Mesendoderm (in vitro differentiated cells): ENCODE data around the gene TNFRSF12A.

Source experiments
- DNase-seq: peaks from one replicate; pipeline ENCODE4 v3.0.0; 2013
- H2AK5ac ChIP-seq: 2 replicates; pipeline ENCODE4 v1.6.1; 2013; ENCODE audit warnings: low read length, inconsistent platforms
- H2BK120ac ChIP-seq: 2 replicates; pipeline ENCODE4 v1.6.1; 2013; ENCODE audit warnings: low read depth, mild to moderate bottlenecking, low read length, moderate library complexity, mixed read lengths
- H2BK15ac ChIP-seq: replicated peaks from 2 replicates; pipeline ENCODE4 v1.6.1; 2013; ENCODE audit warnings: low read depth, mild to moderate bottlenecking, moderate library complexity
- H2BK5ac ChIP-seq: 2 replicates; pipeline ENCODE4 v1.6.1; 2013; ENCODE audit warnings: low read length, inconsistent platforms
- H3K18ac ChIP-seq: 2 replicates; pipeline ENCODE4 v1.6.1; 2013; ENCODE audit warnings: mild to moderate bottlenecking, low read length, mixed read lengths
- H3K23ac ChIP-seq: one replicate; pipeline ENCODE4 v1.6.1; 2013; ENCODE audit warnings: low read length
- H3K27ac ChIP-seq: 2 replicates; pipeline ENCODE4 v1.5.1; 2013; ENCODE audit warnings: low read depth, mild to moderate bottlenecking, inconsistent platforms, low read length, moderate library complexity
- H3K27me3 ChIP-seq: 2 replicates; pipeline ENCODE4 v1.6.1; 2013; ENCODE audit warnings: low read length, control low read depth, mild to moderate bottlenecking, inconsistent platforms; ENCODE audit not compliant: insufficient read depth, poor library complexity
- H3K36me3 ChIP-seq: 2 replicates; pipeline ENCODE4 v1.6.1; 2013; ENCODE audit warnings: low read length, inconsistent platforms; ENCODE audit not compliant: control insufficient read depth, insufficient read depth
- H3K4ac ChIP-seq: one replicate; pipeline ENCODE4 v1.6.1; 2013; ENCODE audit warnings: low read depth, mild to moderate bottlenecking, low read length, moderate library complexity
- H3K4me1 ChIP-seq: 2 replicates; pipeline ENCODE4 v1.6.1; 2013; ENCODE audit warnings: low read depth, low read length, inconsistent platforms; ENCODE audit not compliant: control insufficient read depth
- H3K4me2 ChIP-seq: 2 replicates; pipeline ENCODE4 v1.6.1; 2013; ENCODE audit warnings: low read length
- H3K4me3 ChIP-seq: 2 replicates; pipeline ENCODE4 v1.5.1; 2013; ENCODE audit warnings: mild to moderate bottlenecking, low read length
- H3K56ac ChIP-seq: one replicate; pipeline ENCODE4 v1.6.1; 2013; ENCODE audit warnings: low read length
- H3K79me1 ChIP-seq: 2 replicates; pipeline ENCODE4 v1.6.1; 2013; ENCODE audit warnings: low read length, inconsistent platforms
- H3K79me2 ChIP-seq: 2 replicates; pipeline ENCODE4 v1.6.1; 2013; ENCODE audit warnings: mild to moderate bottlenecking, low read length; ENCODE audit not compliant: control insufficient read depth, insufficient read depth
- H3K9ac ChIP-seq: 2 replicates; pipeline ENCODE4 v1.6.1; 2013; ENCODE audit warnings: low read length, inconsistent platforms
- H4K5ac ChIP-seq: one replicate; pipeline ENCODE4 v1.6.1; 2013; ENCODE audit warnings: low read length
- H4K8ac ChIP-seq: one replicate; pipeline ENCODE4 v1.6.1; 2013; ENCODE audit warnings: low read depth, mild to moderate bottlenecking, control low read depth, low read length, moderate library complexity
- WGBS: extraction: QIAGEN DNeasy Blood & Tissue Kit; methylation state at CpG from one replicate; pipeline ENCODE4 v1.1.7; 2013; ENCODE audit warnings: low lambda C conversion rate, missing lambda C conversion rate; ENCODE audit not compliant: insufficient coverage; ENCODE audit errors: extremely low coverage; 5-methylcytosine and 5-hydroxymethylcytosine counted together

TNFRSF12A gene

GRCh38 chr16:3035289-3035971 lies 15.3 kb downstream of the TNFRSF12A start:
- Histone ChIP-seq H4K8ac (no peak overlapping the region), H3K79me1 (no peaks in the 10 kb centered on the region), H3K23ac (no peak overlapping the region), H3K56ac (no peak overlapping the region), H3K4me1 (no peaks in the 10 kb centered on the region), H2BK15ac (no peak overlapping the region), H3K18ac (no peak overlapping the region), H3K4me3 (no peak overlapping the region), H3K36me3 (no peaks in the 10 kb centered on the region), H3K79me2 (no peaks in the 10 kb centered on the region), H2BK120ac (no peak overlapping the region), H3K27ac (no peak overlapping the region), H3K27me3 (no peaks in the 10 kb centered on the region), H3K9ac (no peak overlapping the region), H2AK5ac (no peak overlapping the region), H2BK5ac (no peak overlapping the region), H3K4me2 (no peak overlapping the region), H3K4ac (no peak overlapping the region), H4K5ac (no peak overlapping the region)
- no CpG with 5 or more reads among the region's 19 CpGs for WGBS
- no peak for DNase-seq

DNA sequence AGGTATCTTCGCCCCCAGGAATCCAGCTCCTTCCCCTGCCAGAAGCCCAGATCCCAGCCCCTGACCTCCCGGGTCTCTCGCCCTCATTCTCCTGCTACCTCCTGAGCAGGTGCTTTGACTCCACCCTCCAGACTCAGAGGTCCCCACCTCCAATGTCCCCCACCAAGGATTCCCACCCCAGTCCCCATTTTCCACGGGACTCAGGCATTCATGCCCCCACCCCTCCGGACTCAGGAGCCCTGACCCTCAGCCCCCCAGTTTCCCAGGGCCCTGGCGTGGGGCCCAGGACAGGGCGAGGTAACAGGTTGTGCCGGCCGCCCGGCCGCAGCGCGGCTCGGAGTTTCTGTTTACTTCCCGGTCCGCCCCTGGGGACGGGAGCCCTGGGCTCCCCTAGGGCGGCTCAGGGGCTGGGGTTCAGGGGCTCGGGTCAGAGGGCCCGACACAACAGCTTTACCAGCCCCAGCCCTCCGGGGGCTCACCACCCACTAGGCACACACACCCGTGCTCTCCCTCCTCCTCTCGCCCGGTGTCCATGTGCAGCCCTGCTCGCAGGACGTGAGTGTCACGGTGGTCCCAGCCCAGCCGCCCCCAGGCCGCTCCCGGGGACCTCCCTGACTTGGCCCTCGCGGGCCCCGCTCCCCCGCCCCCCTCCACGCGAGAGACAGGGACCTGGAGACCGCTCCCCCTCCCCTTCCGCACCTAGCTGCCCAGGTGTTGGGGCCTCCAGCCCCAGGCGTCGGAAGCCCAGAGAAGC lies 16.0 kb downstream of the TNFRSF12A start:
- Histone ChIP-seq H3K4ac (no peak overlapping the region), H2BK15ac (no peak overlapping the region), H2BK5ac (no peak overlapping the region), H2AK5ac (no peak overlapping the region), H3K23ac (no peak overlapping the region), H3K4me3 (no peak overlapping the region), H3K56ac (peak overlapping the region; percentile 60), H4K8ac (no peak overlapping the region), H3K18ac (no peak overlapping the region), H3K79me1 (no peaks in the 10 kb centered on the region), H3K27ac (no peak overlapping the region), H3K9ac (peak overlapping the region; percentile 47), H3K27me3 (no peaks in the 10 kb centered on the region), H4K5ac (no peak overlapping the region), H3K36me3 (no peaks in the 10 kb centered on the region), H3K4me2 (peak overlapping the region; percentile 36), H2BK120ac (no peak overlapping the region), H3K4me1 (no peaks in the 10 kb centered on the region), H3K79me2 (no peaks in the 10 kb centered on the region)
- no peak for DNase-seq
- WGBS = no CpG with 5 or more reads among the region's 40 CpGs

DNA sequence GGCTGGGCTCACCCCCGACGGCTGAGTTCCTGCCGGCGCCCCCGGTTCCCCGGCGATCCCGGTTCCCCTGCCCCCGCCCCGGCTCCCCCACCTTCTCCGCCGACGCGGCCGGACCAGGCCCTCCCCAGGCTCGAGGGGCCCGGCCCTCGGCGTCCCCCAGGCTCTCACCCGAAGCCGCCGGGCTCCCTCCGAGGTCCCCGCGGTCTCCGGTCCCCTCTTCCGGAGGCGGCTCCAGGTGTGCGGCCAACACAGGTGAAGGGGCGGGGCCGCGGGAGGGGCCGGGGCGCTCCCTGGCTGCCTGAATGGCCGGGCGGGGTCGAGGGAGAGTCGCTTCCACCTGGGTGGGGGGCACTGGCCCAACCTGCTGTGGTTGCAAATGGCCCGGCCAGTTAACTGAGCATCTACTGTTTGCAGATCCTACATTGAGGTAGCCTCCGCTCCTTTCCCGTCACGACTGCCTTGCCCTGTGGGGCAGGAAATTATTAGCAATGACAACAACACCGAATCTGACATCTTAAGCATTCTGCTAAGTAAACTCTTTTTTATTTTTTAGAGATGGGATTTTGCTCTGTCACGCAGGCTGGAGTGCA lies 16.7 kb downstream of the TNFRSF12A start, which contains the start of gene BICDL2:
Gene BICDL2 (minus strand): TSS at position 219 of the 590 bp plus-strand sequence. CDS start 1,448 bp downstream, outside the sequence.
- no peak within 1 kb of the TSS for H3K27ac ChIP-seq
- H4K8ac ChIP-seq = no peak within 1 kb of the TSS
- H3K4me2 ChIP-seq = peak within 1 kb of the TSS; percentile 36
- H3K79me2 ChIP-seq = no peaks in the 10 kb centered on the region
- no peak within 1 kb of the TSS for H3K18ac ChIP-seq
- H3K36me3 ChIP-seq = no peaks in the 10 kb centered on the region
- H3K4me1 ChIP-seq = no peaks in the 10 kb centered on the region
- no peak within 1 kb of the TSS for H2BK120ac ChIP-seq
- no peaks in the 10 kb centered on the region for H3K27me3 ChIP-seq
- no peak within 1 kb of the TSS for H2BK15ac ChIP-seq
- H3K4ac ChIP-seq = no peak within 1 kb of the TSS
- peak within 1 kb of the TSS; percentile 60 for H3K56ac ChIP-seq
- no peak within 1 kb of the TSS for H2BK5ac ChIP-seq
- H3K79me1 ChIP-seq = no peaks in the 10 kb centered on the region
- H3K23ac ChIP-seq = no peak within 1 kb of the TSS
- H3K9ac ChIP-seq = peak within 1 kb of the TSS; percentile 47
- no peak within 1 kb of the TSS for H2AK5ac ChIP-seq
- no peak within 1 kb of the TSS for H3K4me3 ChIP-seq
- no CpG with 5 or more reads among the region's 44 CpGs for whole genome bisulfite sequencing
- no peak within 1 kb of the TSS for H4K5ac ChIP-seq
- DNase-seq = no peak

- Histone ChIP-seq H3K9ac (no peak overlapping the region), H4K8ac (no peak overlapping the region), H4K5ac (no peak overlapping the region), H2AK5ac (no peak overlapping the region), H3K23ac (no peak overlapping the region), H2BK120ac (no peak overlapping the region), H3K4me2 (no peak overlapping the region), H2BK15ac (no peak overlapping the region), H3K79me2 (no peaks in the 10 kb centered on the region), H3K79me1 (no peaks in the 10 kb centered on the region), H3K4ac (no peak overlapping the region), H3K56ac (peak overlapping the region; percentile 52), H3K36me3 (no peaks in the 10 kb centered on the region), H3K4me3 (no peak overlapping the region), H3K27ac (no peak overlapping the region), H3K4me1 (no peaks in the 10 kb centered on the region), H3K27me3 (no peaks in the 10 kb centered on the region), H3K18ac (no peak overlapping the region), H2BK5ac (no peak overlapping the region)
- no CpG with 5 or more reads among the region's 11 CpGs for WGBS
- DNase-seq = peak; percentile 77
These were observed 18.1 kb downstream of the TNFRSF12A start for GRCh38 chr16:3038256-3038655.

DNA sequence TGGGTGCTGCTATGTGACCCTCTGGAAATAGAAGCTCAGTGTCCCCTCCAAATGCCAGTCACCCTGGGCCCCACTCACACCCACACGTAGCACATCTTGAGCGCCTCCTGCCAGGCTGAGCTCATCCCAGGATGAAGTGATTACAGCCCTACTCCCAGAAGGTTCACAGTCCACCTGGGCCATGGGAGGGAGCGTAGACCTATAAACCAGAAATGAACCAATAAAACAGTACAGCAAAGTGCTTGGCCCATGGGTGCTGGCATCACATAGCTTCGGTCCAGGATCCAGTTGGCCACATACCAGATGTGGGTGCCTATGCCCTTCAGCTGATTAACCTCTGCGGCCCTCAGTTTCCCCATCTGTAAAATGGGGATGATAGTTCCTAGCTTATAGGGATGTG lies 18.7 kb downstream of the TNFRSF12A start:
- no peaks in the 10 kb centered on the region for H3K36me3 ChIP-seq
- no peak overlapping the region for H3K4me2 ChIP-seq
- H3K4ac ChIP-seq = no peak overlapping the region
- no peak overlapping the region for H3K23ac ChIP-seq
- no peaks in the 10 kb centered on the region for H3K79me1 ChIP-seq
- no peaks in the 10 kb centered on the region for H3K4me1 ChIP-seq
- H3K27ac ChIP-seq = no peak overlapping the region
- no peaks in the 10 kb centered on the region for H3K27me3 ChIP-seq
- no peak overlapping the region for H4K5ac ChIP-seq
- no peak overlapping the region for H3K4me3 ChIP-seq
- no peak overlapping the region for H3K9ac ChIP-seq
- H3K79me2 ChIP-seq = no peaks in the 10 kb centered on the region
- no peak overlapping the region for H2BK15ac ChIP-seq
- DNase-seq = no peak
- H2AK5ac ChIP-seq = no peak overlapping the region
- no peak overlapping the region for H2BK5ac ChIP-seq
- no peak overlapping the region for H2BK120ac ChIP-seq
- H4K8ac ChIP-seq = no peak overlapping the region
- no peak overlapping the region for H3K56ac ChIP-seq
- no CpG with 5 or more reads among the region's 5 CpGs for WGBS
- no peak overlapping the region for H3K18ac ChIP-seq
